ENCODE data around the gene CNTN4.

GRCh38 chr3:2713923-2714322 lies 615.3 kb downstream of the CNTN4 start:
- no peak for TF ChIP-seq POLR2A (IDR thresholded peaks at IDR 0.05; ENCODE audit: low read depth, low read length)
- TF ChIP-seq POLR2AphosphoS5 (IDR thresholded peaks at IDR 0.05; ENCODE audit: insufficient read depth, low read depth, low read length) = no peak
- no peak for TF ChIP-seq JUN (IDR thresholded peaks at IDR 0.05; ENCODE audit: borderline replicate concordance, insufficient read depth, insufficient read length, low read depth)
- no peak for TF ChIP-seq MAX (IDR thresholded peaks at IDR 0.05; ENCODE audit: insufficient read depth, insufficient read length)
- TF ChIP-seq EZH2 (IDR thresholded peaks at IDR 0.05; ENCODE audit: borderline replicate concordance, low read depth, low read length, severe bottlenecking) = no peak
- no peak for TF ChIP-seq CTCF (IDR thresholded peaks at IDR 0.05; ENCODE audit: extremely low read depth in 1 of 2, insufficient read depth in 1 of 2, low read depth in 1 of 2, low read length in 2 of 2)
- no peak for TF ChIP-seq FOS (IDR thresholded peaks at IDR 0.05; ENCODE audit: borderline replicate concordance, insufficient read depth, low read length)

Measured in endothelial cell of umbilical vein (primary cell).